ENCODE data around the gene ARSG.

Gene ARSG

DNA sequence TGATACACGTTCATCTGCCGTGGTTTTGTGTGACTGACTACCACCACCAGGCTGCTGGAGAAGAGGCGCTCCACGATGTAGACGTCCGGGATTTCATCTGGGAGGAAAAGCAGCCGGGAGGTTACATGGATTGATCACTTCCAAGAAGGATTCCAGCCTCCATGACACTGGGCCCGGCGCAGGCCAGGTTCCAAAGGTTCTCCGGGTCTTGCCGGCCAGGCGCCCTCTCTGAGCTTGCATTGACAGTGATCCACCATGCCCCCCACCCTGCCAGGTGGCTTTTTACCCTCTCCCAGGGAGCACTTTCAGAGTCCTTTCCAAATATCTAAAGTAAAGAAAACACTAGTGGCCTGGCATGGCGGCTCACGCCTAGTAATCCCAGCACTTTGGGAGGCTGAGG is 159.5 kb downstream of the ARSG start:
- no peak for TF ChIP-seq CTCF (conservative IDR thresholded peaks at IDR 0.05)
- TF ChIP-seq ZFX (IDR thresholded peaks at IDR 0.05) = no peak
- no peak overlapping the region for H3K27ac ChIP-seq

DNA sequence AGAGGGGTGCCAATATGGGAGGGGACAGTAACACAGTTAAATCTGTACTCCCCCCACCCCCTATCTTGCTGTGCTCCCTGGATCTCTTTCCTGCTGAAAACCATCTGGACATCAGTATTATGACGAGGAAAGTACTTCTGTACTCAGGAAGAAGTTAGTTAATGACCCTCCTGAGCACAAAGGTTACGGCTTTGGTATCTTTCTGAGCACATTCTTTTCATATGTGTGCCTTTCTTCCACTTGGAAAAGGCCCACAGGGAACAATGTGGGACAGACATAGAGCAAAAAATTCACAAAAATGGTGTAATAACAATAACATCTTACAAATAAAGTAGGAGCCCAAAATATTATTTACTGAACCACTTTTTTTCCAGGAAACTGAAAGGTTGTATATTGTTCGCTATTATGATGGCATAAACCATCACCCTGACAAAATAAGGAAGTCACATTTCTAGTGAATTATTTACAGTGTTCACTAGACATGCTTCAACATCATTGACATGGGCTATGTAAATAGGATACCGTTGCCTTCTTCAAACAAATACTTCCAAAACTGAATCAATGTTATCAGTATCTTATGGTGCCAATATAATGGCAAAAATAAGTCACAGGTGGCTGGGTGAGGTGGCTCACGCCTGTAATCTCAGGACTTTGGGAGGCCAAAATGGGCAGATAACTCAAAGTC is 160.5 kb downstream of the ARSG start:
- TF ChIP-seq ZFX (IDR thresholded peaks at IDR 0.05) = no peak
- H3K27ac ChIP-seq = no peak overlapping the region

- H3K27ac ChIP-seq = no peak overlapping the region
- TF ChIP-seq ZFX (IDR thresholded peaks at IDR 0.05) = no peak
- TF ChIP-seq CTCF (conservative IDR thresholded peaks at IDR 0.05) = no peak
Observed at GRCh38 chr17:68452724-68453290, 161.5 kb downstream of the ARSG start.

DNA sequence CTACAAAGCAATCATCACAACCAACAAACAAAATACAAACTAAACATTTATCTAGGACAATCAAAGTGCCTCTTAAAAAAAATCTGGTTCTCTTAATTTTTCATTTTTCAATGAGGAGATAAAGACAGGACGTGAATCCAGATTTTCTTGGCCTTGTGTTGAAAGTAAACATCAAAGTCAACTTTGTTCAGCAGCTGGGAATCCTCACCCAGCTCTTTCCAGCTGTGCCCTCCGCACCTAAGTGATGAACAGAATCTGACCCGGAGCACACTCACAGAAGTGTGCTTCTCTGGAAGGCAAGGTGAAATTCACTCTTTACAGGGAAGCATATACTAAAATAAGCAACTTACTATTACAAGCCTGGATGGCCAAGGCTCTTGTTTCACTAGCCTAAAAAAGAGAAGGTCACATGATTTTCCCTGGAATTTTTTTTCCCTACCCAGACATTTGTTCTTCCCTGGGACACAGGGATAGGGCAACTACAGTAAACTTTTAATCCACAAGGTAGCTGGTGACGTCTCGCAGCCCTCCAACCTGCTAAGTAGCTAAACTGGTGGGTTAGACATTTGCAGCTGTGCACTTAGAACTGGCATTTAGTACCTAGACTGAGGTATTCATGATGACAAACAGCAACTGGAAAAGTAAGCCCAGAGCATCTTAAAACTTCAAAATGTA is 162.8 kb downstream of the ARSG start:
- TF ChIP-seq CTCF (conservative IDR thresholded peaks at IDR 0.05) (no peak), ZFX (IDR thresholded peaks at IDR 0.05) (no peak)
- H3K27ac ChIP-seq = no peak overlapping the region

DNA sequence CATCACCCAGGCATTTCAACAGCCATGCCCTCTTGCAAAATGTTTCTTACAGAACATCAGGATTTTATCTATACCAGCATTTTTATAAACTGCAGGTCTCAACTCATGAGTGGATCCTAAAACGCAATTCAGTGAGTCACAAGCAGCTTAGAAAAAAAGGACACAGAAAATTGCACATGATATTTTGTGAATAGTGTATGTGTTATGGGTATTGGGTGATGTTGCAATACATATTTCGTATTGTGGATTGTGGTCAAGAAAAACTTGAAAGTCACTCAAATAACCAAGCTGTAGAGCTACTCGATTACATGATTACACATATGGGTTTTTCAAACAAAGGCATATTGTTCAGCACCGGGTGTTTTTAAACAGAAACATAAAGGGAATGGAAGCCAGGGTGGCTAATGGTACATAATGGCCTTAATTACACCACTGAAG is 164.6 kb downstream of the ARSG start:
- TF ChIP-seq CTCF (conservative IDR thresholded peaks at IDR 0.05) = no peak
- no peak for TF ChIP-seq ZFX (IDR thresholded peaks at IDR 0.05)
- peak overlapping the region; percentile 71 for H3K27ac ChIP-seq

GRCh38 chr17:68456339-68457167 is 165.3 kb downstream of the ARSG start:
- TF ChIP-seq CTCF (conservative IDR thresholded peaks at IDR 0.05) = no peak
- peak overlapping the region; percentile 71 for H3K27ac ChIP-seq

- H3K27ac ChIP-seq = peak within 1 kb of the TSS; percentile 71
- TF ChIP-seq ZFX (IDR thresholded peaks at IDR 0.05) = no peak
- no peak for TF ChIP-seq CTCF (conservative IDR thresholded peaks at IDR 0.05)
Observed at GRCh38 chr17:68457168-68457538, 165.9 kb downstream of the ARSG start, which contains the start of gene WIPI1. TSS of gene WIPI1 (minus strand) at chr17:68457496. CDS start at chr17:68457421, 75 bp downstream.

All from C4-2B (cell line).